GM12873 (cell line): ENCODE measurements around the gene PRMT7.

Source experiments
- CTCF ChIP-seq: IDR thresholded peaks from 2 replicates; pipeline ENCODE4 v1.5.1; 2012; ENCODE audit warnings: low read depth, mild to moderate bottlenecking, moderate library complexity, low read length, control low read depth; ENCODE audit not compliant: insufficient read depth; ENCODE audit errors: missing control alignments

PRMT7 gene

GRCh38 chr16:68381363-68381724 lies 70.5 kb downstream of the PRMT7 start:
- no peak for TF ChIP-seq CTCF

GRCh38 chr16:68382296-68382718 lies 71.5 kb downstream of the PRMT7 start:
- peak; percentile 78 for TF ChIP-seq CTCF

- TF ChIP-seq CTCF = no peak
These were observed 73.0 kb downstream of the PRMT7 start for GRCh38 chr16:68383858-68384257.

GRCh38 chr16:68384288-68385161 lies 73.7 kb downstream of the PRMT7 start:
- TF ChIP-seq CTCF = no peak

GRCh38 chr16:68385371-68385770 lies 74.6 kb downstream of the PRMT7 start:
- TF ChIP-seq CTCF = no peak

- no peak for TF ChIP-seq CTCF
These were observed 75.8 kb downstream of the PRMT7 start for GRCh38 chr16:68386628-68387027.

GRCh38 chr16:68387301-68387700 lies 76.5 kb downstream of the PRMT7 start:
- no peak for TF ChIP-seq CTCF
